Epithelial cell of proximal tubule (primary cell): ENCODE data around the gene FHIT. TPM values are rescaled to one million over a fixed set of nuclear protein-coding genes. Genes with fewer than 3 reads are reported as not detected.

Experiments
- DNase-seq: peaks from one replicate; pipeline ENCODE4 v3.0.0-alpha.2; 2011; ENCODE audit warnings: low read depth
- H3K4me3 ChIP-seq: 2 replicates; pipeline ENCODE4 v1.5.1; 2011; ENCODE audit warnings: low read depth, mild to moderate bottlenecking, low read length
- total RNA-seq: library from RNA; depleted of rRNA; stranded (reverse); fragments of >200 nt; gene quantifications from 2 replicates; pipeline ENCODE4 v1.2.3, GENCODE V29; 2015
- TF ChIP-seq, protein P1 (sequence below): conservative IDR thresholded peaks from 2 replicates; pipeline ENCODE4 v1.5.1; 2012; ENCODE audit warnings: low read depth, mild to moderate bottlenecking, low read length

FHIT gene
- total RNA-seq, 1 donor from 2014 or later = 3.7 TPM

- DNase-seq = no peak
- TF ChIP-seq, protein P1, sequence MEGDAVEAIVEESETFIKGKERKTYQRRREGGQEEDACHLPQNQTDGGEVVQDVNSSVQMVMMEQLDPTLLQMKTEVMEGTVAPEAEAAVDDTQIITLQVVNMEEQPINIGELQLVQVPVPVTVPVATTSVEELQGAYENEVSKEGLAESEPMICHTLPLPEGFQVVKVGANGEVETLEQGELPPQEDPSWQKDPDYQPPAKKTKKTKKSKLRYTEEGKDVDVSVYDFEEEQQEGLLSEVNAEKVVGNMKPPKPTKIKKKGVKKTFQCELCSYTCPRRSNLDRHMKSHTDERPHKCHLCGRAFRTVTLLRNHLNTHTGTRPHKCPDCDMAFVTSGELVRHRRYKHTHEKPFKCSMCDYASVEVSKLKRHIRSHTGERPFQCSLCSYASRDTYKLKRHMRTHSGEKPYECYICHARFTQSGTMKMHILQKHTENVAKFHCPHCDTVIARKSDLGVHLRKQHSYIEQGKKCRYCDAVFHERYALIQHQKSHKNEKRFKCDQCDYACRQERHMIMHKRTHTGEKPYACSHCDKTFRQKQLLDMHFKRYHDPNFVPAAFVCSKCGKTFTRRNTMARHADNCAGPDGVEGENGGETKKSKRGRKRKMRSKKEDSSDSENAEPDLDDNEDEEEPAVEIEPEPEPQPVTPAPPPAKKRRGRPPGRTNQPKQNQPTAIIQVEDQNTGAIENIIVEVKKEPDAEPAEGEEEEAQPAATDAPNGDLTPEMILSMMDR = no peak
- no peak overlapping the region for H3K4me3 ChIP-seq
Observed at GRCh38 chr3:60178931-60179653, 1072.2 kb downstream of the FHIT start.

DNA sequence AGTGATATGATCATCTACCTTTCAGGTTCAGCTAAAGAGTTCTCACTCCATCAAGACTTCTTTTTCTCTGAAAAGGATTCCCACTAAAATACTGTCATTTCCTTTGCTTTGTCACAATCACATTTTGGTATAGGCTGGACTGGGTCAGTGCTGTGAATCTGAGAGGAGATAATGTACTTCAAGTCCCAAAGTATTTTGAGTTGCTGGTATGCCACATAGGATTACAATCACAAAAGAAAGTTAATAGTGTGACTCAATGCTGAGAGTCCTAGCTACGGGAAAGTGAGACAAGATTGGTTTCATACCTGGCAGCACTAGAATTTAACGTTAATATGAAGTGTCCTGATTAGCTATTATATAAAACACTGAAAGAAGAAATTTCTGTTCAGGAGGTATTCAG is 1073.5 kb downstream of the FHIT start:
- no peak for DNase-seq
- H3K4me3 ChIP-seq = no peak overlapping the region
- TF ChIP-seq, protein P1 = no peak

DNA sequence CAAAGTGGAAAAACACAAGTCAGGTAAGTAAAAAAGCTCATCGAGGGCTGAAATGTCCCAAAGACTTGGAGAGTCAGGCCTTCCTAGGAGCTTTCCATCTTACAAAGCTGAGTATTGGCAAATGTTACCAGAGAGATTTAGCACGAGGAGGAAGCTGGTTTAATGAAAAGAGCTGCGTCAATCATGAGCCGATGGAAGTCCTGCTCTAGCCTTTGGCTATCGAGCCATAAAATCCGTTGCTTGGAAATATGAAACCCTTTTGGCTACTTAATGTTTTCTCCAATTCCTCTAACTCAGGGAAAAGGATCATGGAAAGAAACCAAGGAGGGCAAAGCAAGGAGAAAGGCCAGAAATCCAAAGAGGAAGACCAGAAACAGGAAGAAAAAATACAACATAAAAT is 1074.6 kb downstream of the FHIT start:
- DNase-seq = no peak
- H3K4me3 ChIP-seq = no peak overlapping the region
- TF ChIP-seq, protein P1 = no peak

- TF ChIP-seq, protein P1 = no peak
- H3K4me3 ChIP-seq = no peak overlapping the region
- DNase-seq = no peak
Observed at GRCh38 chr3:60175680-60176079, 1075.6 kb downstream of the FHIT start.

- TF ChIP-seq, protein P1 = no peak
- no peak overlapping the region for H3K4me3 ChIP-seq
- no peak for DNase-seq
Observed at GRCh38 chr3:60169755-60170154, 1081.5 kb downstream of the FHIT start.

DNA sequence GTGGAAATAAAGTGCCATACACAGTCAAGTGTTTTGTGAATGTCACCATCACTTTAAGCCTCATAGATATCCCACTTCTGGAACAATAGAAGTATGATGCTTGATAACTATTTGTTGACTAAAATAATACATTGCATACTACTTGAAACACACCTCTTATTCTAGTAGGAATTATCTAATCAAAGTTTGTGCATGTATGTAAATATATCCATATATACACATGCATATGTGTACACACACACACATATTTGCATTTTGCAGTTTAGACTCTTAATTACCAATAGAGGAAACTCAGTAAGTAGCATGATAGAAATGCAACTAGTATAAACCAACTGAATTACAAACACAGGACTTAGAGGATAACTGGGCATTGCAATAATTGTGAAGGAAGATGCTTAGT is 1084.1 kb downstream of the FHIT start:
- DNase-seq = no peak
- TF ChIP-seq, protein P1 = no peak
- H3K4me3 ChIP-seq = no peak overlapping the region
